Ishikawa (cell line): ENCODE results near the gene SLC22A8.

Source experiments
- TAF1 ChIP-seq: IDR thresholded peaks from 2 replicates; pipeline ENCODE4 v1.6.1; 2012; ENCODE audit warnings: low read depth, mild to moderate bottlenecking
- TF ChIP-seq, protein P1 (sequence below): IDR thresholded peaks from 2 replicates; pipeline ENCODE4 v1.6.1; 2012
- TF ChIP-seq, protein P2 (sequence below): IDR thresholded peaks from 2 replicates; pipeline ENCODE4 v1.6.1; 2012; ENCODE audit warnings: low read depth, mild to moderate bottlenecking

DNA sequence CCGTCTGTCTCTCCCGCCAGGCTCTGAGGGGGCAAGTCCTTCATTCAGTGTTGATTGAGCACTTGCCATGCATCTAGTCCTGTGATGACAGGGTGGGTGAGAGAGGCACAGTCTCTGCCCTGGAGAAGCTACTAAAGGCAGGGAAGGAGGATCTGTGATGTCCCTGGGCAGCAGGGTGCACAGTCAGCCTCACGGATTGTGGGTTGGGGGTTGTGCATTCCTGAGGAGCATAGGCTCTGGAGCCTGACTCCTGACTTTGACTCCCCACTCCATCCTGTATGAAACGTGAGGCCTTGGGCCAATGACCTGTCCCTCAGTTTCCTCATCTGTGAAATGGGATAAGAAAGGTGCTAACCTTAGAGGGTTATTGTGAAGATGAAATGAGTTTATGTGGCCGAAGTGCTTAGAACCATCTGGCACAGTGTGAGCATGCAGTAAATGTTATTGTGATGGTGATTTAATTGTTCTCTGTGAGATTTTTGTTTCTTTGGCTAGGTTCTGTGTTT is 4.7 kb downstream of the SLC22A8 start:
- TF ChIP-seq, protein P1, sequence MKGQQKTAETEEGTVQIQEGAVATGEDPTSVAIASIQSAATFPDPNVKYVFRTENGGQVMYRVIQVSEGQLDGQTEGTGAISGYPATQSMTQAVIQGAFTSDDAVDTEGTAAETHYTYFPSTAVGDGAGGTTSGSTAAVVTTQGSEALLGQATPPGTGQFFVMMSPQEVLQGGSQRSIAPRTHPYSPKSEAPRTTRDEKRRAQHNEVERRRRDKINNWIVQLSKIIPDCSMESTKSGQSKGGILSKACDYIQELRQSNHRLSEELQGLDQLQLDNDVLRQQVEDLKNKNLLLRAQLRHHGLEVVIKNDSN: no peak
- TF ChIP-seq, protein P2, sequence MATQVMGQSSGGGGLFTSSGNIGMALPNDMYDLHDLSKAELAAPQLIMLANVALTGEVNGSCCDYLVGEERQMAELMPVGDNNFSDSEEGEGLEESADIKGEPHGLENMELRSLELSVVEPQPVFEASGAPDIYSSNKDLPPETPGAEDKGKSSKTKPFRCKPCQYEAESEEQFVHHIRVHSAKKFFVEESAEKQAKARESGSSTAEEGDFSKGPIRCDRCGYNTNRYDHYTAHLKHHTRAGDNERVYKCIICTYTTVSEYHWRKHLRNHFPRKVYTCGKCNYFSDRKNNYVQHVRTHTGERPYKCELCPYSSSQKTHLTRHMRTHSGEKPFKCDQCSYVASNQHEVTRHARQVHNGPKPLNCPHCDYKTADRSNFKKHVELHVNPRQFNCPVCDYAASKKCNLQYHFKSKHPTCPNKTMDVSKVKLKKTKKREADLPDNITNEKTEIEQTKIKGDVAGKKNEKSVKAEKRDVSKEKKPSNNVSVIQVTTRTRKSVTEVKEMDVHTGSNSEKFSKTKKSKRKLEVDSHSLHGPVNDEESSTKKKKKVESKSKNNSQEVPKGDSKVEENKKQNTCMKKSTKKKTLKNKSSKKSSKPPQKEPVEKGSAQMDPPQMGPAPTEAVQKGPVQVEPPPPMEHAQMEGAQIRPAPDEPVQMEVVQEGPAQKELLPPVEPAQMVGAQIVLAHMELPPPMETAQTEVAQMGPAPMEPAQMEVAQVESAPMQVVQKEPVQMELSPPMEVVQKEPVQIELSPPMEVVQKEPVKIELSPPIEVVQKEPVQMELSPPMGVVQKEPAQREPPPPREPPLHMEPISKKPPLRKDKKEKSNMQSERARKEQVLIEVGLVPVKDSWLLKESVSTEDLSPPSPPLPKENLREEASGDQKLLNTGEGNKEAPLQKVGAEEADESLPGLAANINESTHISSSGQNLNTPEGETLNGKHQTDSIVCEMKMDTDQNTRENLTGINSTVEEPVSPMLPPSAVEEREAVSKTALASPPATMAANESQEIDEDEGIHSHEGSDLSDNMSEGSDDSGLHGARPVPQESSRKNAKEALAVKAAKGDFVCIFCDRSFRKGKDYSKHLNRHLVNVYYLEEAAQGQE: no peak
- TF ChIP-seq TAF1: no peak
